ENCODE measurements around the gene CACNA2D3.

CACNA2D3 gene

GRCh38 chr3:54127499-54128056, 5.2 kb downstream of the CACNA2D3 start:
- no peak for DNase-seq (ENCODE audit: low read depth in 2 of 2)

GRCh38 chr3:54131026-54131605, 8.8 kb downstream of the CACNA2D3 start:
- no peak for DNase-seq (ENCODE audit: low read depth in 2 of 2)

- no peak for DNase-seq (ENCODE audit: low read depth in 2 of 2)
Measured at GRCh38 chr3:54131890-54132289, 9.5 kb downstream of the CACNA2D3 start.

GRCh38 chr3:54132685-54133084, 10.3 kb downstream of the CACNA2D3 start:
- no peak for DNase-seq (ENCODE audit: low read depth in 2 of 2)

- DNase-seq (ENCODE audit: low read depth in 2 of 2): no peak
Measured at GRCh38 chr3:54133196-54133595, 10.8 kb downstream of the CACNA2D3 start.

GRCh38 chr3:54134155-54134554, 11.8 kb downstream of the CACNA2D3 start:
- DNase-seq (ENCODE audit: low read depth in 2 of 2): no peak

GRCh38 chr3:54134713-54135112, 12.4 kb downstream of the CACNA2D3 start:
- no peak for DNase-seq (ENCODE audit: low read depth in 2 of 2)

GRCh38 chr3:54137311-54137710, 15.0 kb downstream of the CACNA2D3 start:
- no peak for DNase-seq (ENCODE audit: low read depth in 2 of 2)

- DNase-seq (ENCODE audit: low read depth in 2 of 2): no peak
Measured at GRCh38 chr3:54138937-54139547, 16.7 kb downstream of the CACNA2D3 start.

- no peak for DNase-seq (ENCODE audit: low read depth in 2 of 2)
Measured at GRCh38 chr3:54139630-54140029, 17.3 kb downstream of the CACNA2D3 start.

GRCh38 chr3:54144284-54144683, 21.9 kb downstream of the CACNA2D3 start:
- DNase-seq (ENCODE audit: low read depth in 2 of 2): no peak

- DNase-seq (ENCODE audit: low read depth in 2 of 2): no peak
Measured at GRCh38 chr3:54146506-54147239, 24.3 kb downstream of the CACNA2D3 start.

GRCh38 chr3:54150864-54151467, 28.6 kb downstream of the CACNA2D3 start:
- no peak for DNase-seq (ENCODE audit: low read depth in 2 of 2)

GRCh38 chr3:54153477-54153876, 31.1 kb downstream of the CACNA2D3 start:
- no peak for DNase-seq (ENCODE audit: low read depth in 2 of 2)

- no peak for DNase-seq (ENCODE audit: low read depth in 2 of 2)
Measured at GRCh38 chr3:54157860-54158259, 35.5 kb downstream of the CACNA2D3 start.

GRCh38 chr3:54159917-54160316, 37.6 kb downstream of the CACNA2D3 start:
- DNase-seq (ENCODE audit: low read depth in 2 of 2): no peak

- DNase-seq (ENCODE audit: low read depth in 2 of 2): no peak
Measured at GRCh38 chr3:54163441-54163840, 41.1 kb downstream of the CACNA2D3 start.

- DNase-seq (ENCODE audit: low read depth in 2 of 2): no peak
Measured at GRCh38 chr3:54164192-54164975, 42.0 kb downstream of the CACNA2D3 start.

GRCh38 chr3:54165865-54166264, 43.5 kb downstream of the CACNA2D3 start:
- DNase-seq (ENCODE audit: low read depth in 2 of 2): no peak

GRCh38 chr3:54167999-54168398, 45.6 kb downstream of the CACNA2D3 start:
- DNase-seq (ENCODE audit: low read depth in 2 of 2): no peak

GRCh38 chr3:54168451-54168850, 46.1 kb downstream of the CACNA2D3 start:
- no peak for DNase-seq (ENCODE audit: low read depth in 2 of 2)

- DNase-seq (ENCODE audit: low read depth in 2 of 2): no peak
Measured at GRCh38 chr3:54169524-54169923, 47.2 kb downstream of the CACNA2D3 start.

Data from stimulated activated CD4-positive, alpha-beta T cell treated with anti-CD3 and anti-CD28 coated beads, Interleukin-1b, Interleukin-23, amount 100 ng/mL, for 4 hours (primary cell).